GM12878 (cell line): Measurements from ENCODE around the gene SPRR5. TPM values are rescaled to one million over a fixed set of nuclear protein-coding genes. Genes with fewer than 3 reads are reported as not detected.

Experiments
- ATAC-seq: fragments of 200-7000 bp; cut with Tn5 transposase; 3 replicates; pipeline ENCODE4 v1.9.1; 2020; ENCODE audit warnings: mild to moderate bottlenecking, moderate library complexity
- BruUV-seq: library from RNA; stranded (reverse); fragments of 400-500 nt; replicated peaks from 2 replicates; lab custom pipeline; 2021; lab: Mats Ljungman, UMichigan
- CTCF ChIA-PET: fragments of 300-600 bp; sonication (Branson Sonifier 250); formaldehyde crosslinking; extraction: SDS; loops from one replicate; lab custom pipeline; 2021; ENCODE audit warnings: inconsistent platforms; lab: Yijun Ruan, JAX
- POLR2A ChIA-PET: fragments of 350-600 bp; formaldehyde crosslinking; extraction: SDS; loops from one replicate; lab custom pipeline; 2021; ENCODE audit warnings: inconsistent platforms; lab: Charles Lee
- RAD21 ChIA-PET: fragments of 300-600 bp; sonication (Branson Sonifier 250); formaldehyde crosslinking; loops from one replicate; lab custom pipeline; 2023; ENCODE audit warnings: antibody characterized with exemption; ENCODE audit not compliant: unreplicated experiment; lab: Charles Lee
- SMC1A ChIA-PET: fragments of 300-600 bp; sonication (Branson Sonifier 250); formaldehyde crosslinking; loops from one replicate; lab custom pipeline; 2023; ENCODE audit not compliant: unreplicated experiment, uncharacterized antibody; lab: Charles Lee
- DNase-seq: peaks from one replicate; pipeline ENCODE4 v3.0.0-alpha.2; 2011; ENCODE audit warnings: low read depth, low spot score
- FAIRE-seq: peaks from 3 replicates; lab custom pipeline; 2011; peaks lifted over from hg19 to GRCh38; lab: Jason Lieb, UNC
- H2AFZ ChIP-seq: 2 replicates; pipeline ENCODE4 v1.6.0; 2011; ENCODE audit warnings: low read depth, low read length, control low read depth; ENCODE audit not compliant: control insufficient read depth
- H3K27ac ChIP-seq: 2 replicates; pipeline ENCODE4 v1.5.1; 2011; ENCODE audit warnings: control low read depth; ENCODE audit not compliant: control insufficient read depth, insufficient read depth
- H3K27me3 ChIP-seq, 2 experiments: replicated peaks in 1 of 2; 2 replicates each; pipeline versions ENCODE4 v1.6.0 to v1.6.1; 2011; ENCODE audit warnings: low read length in 1 of 2; ENCODE audit not compliant: control insufficient read depth in 2 of 2, insufficient read depth in 2 of 2
- H3K36me3 ChIP-seq, 2 experiments: 2 replicates each; pipeline ENCODE4 v1.5.1; 2011; ENCODE audit warnings: low read length in 1 of 2; ENCODE audit not compliant: control insufficient read depth in 2 of 2, insufficient read depth in 2 of 2
- H3K4me1 ChIP-seq: 2 replicates; pipeline ENCODE4 v1.6.1; 2011; ENCODE audit warnings: mild to moderate bottlenecking, low read length, moderate library complexity, mixed read lengths; ENCODE audit not compliant: control insufficient read depth, insufficient read depth
- H3K4me2 ChIP-seq: 2 replicates; pipeline ENCODE4 v1.6.0; 2011; ENCODE audit warnings: control low read depth; ENCODE audit not compliant: control insufficient read depth, insufficient read depth
- H3K4me3 ChIP-seq: fragments of 200-600 bp; sonication (generic); 2 replicates; pipeline ENCODE4 v1.5.1; 2016
- H3K79me2 ChIP-seq: 2 replicates; pipeline ENCODE4 v1.6.0; 2011; ENCODE audit warnings: low read length; ENCODE audit not compliant: control insufficient read depth, insufficient read depth
- H3K9ac ChIP-seq: 2 replicates; pipeline ENCODE4 v1.8.0; 2011; ENCODE audit warnings: low read length, control low read depth, mixed read lengths; ENCODE audit not compliant: control insufficient read depth, insufficient read depth
- H3K9me3 ChIP-seq: replicated peaks from 3 replicates; pipeline ENCODE4 v1.5.1; 2011; ENCODE audit warnings: mild to moderate bottlenecking, low read length; ENCODE audit not compliant: control insufficient read depth, insufficient read depth
- H4K20me1 ChIP-seq: 2 replicates; pipeline ENCODE4 v1.6.0; 2011; ENCODE audit not compliant: control insufficient read depth, insufficient read depth
- IKZF2 ChIP-seq, 2 experiments: fragments of 450-650 bp; IDR thresholded peaks; 2 replicates each; pipeline ENCODE4 v1.6.1; 2017; ENCODE audit warnings: mild to moderate bottlenecking in 2 of 2, moderate library complexity in 2 of 2
- KLF5 ChIP-seq: fragments of 450-650 bp; IDR thresholded peaks from 2 replicates; pipeline ENCODE4 v1.6.1; 2014; ENCODE audit warnings: mild to moderate bottlenecking; ENCODE audit not compliant: partially characterized antibody
- MTA2 ChIP-seq: fragments of 450-650 bp; IDR thresholded peaks from 2 replicates; pipeline ENCODE4 v1.6.1; 2016; ENCODE audit warnings: low read depth, mild to moderate bottlenecking, moderate library complexity
- NFIC ChIP-seq: IDR thresholded peaks from 2 replicates; pipeline ENCODE4 v1.6.1; 2012; ENCODE audit warnings: low read depth, mild to moderate bottlenecking, inconsistent platforms, low read length, moderate library complexity
- RB1 ChIP-seq: fragments of 450-650 bp; formaldehyde crosslinking; IDR thresholded peaks from 2 replicates; pipeline ENCODE4 v1.6.1; 2017; ENCODE audit warnings: mild to moderate bottlenecking, borderline replicate concordance
- RBBP5 ChIP-seq: fragments of 200-600 bp; sonication (generic); conservative IDR thresholded peaks from 2 replicates; pipeline ENCODE4 v1.6.1; 2016
- TBL1XR1 ChIP-seq: IDR thresholded peaks from 2 replicates; pipeline ENCODE4 v1.6.1; 2012; ENCODE audit warnings: low read depth, low read length, improper control_type of control experiment
- ZNF207 ChIP-seq: fragments of 450-650 bp; IDR thresholded peaks from 2 replicates; pipeline ENCODE4 v1.6.1; 2014; ENCODE audit warnings: antibody characterized with exemption, mild to moderate bottlenecking, borderline replicate concordance
- ZNF274 ChIP-seq: IDR thresholded peaks from one replicate; pipeline ENCODE4 v1.8.0; 2011; ENCODE audit not compliant: insufficient read length, insufficient read depth
- WGBS: methylation state at CpG from one replicate; pipeline ENCODE4 v1.1.6; 2016; ENCODE audit warnings: low lambda C conversion rate; ENCODE audit not compliant: insufficient replicate concordance, insufficient coverage; ENCODE audit errors: missing lambda C conversion rate; 5-methylcytosine and 5-hydroxymethylcytosine counted together
- in situ Hi-C: fragments of 300-500 bp; cut with MboI; formaldehyde crosslinking; loops from 9 replicates; pipeline ENCODE4 v1.14.3; 2018; ENCODE audit warnings: mixed read lengths
- intact Hi-C: fragments of 100-400 bp; cut with micrococcal nuclease; formaldehyde crosslinking; loops from one replicate; pipeline ENCODE4 v1.14.2; 2022; ENCODE audit not compliant: unreplicated experiment
- polyA plus RNA-seq, 11 experiments: library from polyadenylated mRNA; depleted of rRNA in 4 of 11; unstranded in 6 of 11; stranded (reverse) in 5 of 11; fragments of >200 nt; fragmentation: Nextera tagmentation in 4 of 11; fragmentation: Illumina TruSeq in 1 of 11; extraction: Ambion mirVana in 4 of 11; extraction: Trizol in 1 of 11; gene quantifications; 1 replicate in 1 of 11; 2 replicates in 10 of 11; pipeline versions ENCODE4 v1.2.1 to v1.2.3, GENCODE V29; 2011 to 2016; ENCODE audit warnings: inconsistent platforms in 2 of 11, missing spikeins in 2 of 11, low read depth in 1 of 11
- total RNA-seq, 4 experiments: library from RNA; depleted of rRNA in 3 of 4; stranded (reverse); fragments of >200 nt in 3 of 4; fragmentation: Illumina TruSeq in 1 of 4; extraction: Trizol in 1 of 4; gene quantifications; 2 replicates each; pipeline versions ENCODE4 v1.2.1 to v1.2.3, GENCODE V29; 2013 to 2021
- TF ChIP-seq, protein P1 (sequence below): IDR thresholded peaks from 2 replicates; pipeline ENCODE4 v1.6.1; 2011; ENCODE audit warnings: borderline replicate concordance, low read depth, mild to moderate bottlenecking, moderate library complexity, mixed read lengths, low read length; ENCODE audit not compliant: insufficient read depth; ENCODE audit errors: extremely low read length
- TF ChIP-seq, protein P2 (sequence below): IDR thresholded peaks from 2 replicates; pipeline ENCODE4 v1.6.1; 2012; ENCODE audit warnings: low read depth, low read length, improper control_type of control experiment
- TF ChIP-seq, protein P3 (sequence below): IDR thresholded peaks from 2 replicates; pipeline ENCODE4 v1.6.1; 2011; ENCODE audit warnings: low read depth, low read length, improper control_type of control experiment, borderline replicate concordance
- TF ChIP-seq, protein P4 (sequence below): fragments of 450-650 bp; IDR thresholded peaks from 2 replicates; pipeline ENCODE4 v1.6.1; 2016; ENCODE audit warnings: mild to moderate bottlenecking
- TF ChIP-seq, protein P5 (sequence below): fragments of 450-650 bp; IDR thresholded peaks from 2 replicates; pipeline ENCODE4 v1.6.1; 2017; ENCODE audit warnings: mild to moderate bottlenecking

The SPRR5 gene
- total and polyA plus RNA-seq, 10 of the 15 experiments (the other 5 are each of a cell fraction or from before 2014, with no cell fraction given): not detected

DNA sequence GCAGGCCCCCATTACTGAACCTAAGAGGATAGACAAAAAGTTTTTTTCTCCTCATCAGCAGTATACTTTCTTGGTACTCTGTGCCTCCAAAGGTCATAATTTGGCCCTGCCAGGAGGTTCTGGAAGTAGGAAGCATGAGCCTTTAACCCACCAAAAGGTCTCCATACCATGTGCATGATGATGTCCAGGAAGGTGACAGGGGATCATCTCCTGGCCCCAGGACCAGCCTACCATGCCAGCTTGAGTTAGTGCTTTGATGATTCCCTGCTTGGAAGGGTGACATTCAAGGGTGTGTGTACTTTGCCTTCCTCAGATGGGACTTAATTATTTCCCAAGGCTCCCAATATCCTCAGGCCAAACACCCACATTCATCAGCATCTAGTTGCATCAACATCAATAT, 30.6 kb downstream of the SPRR5 start:
- FAIRE-seq: no peak
- Histone ChIP-seq H3K4me1 (no peaks in the 10 kb centered on the region), H3K9me3 (no peaks in the 10 kb centered on the region), H3K36me3 (no peaks in the 10 kb centered on the region), H4K20me1 (no peaks in the 10 kb centered on the region; the same call in 1 of the 2 replicates), H3K9ac (no peak overlapping the region), H3K27me3 (no peaks in the 10 kb centered on the region), H3K4me2 (no peak overlapping the region), H3K4me3 (no peak overlapping the region), H3K27ac (no peak overlapping the region), H3K79me2 (no peaks in the 10 kb centered on the region), H2AFZ (no peak overlapping the region)
- ChIA-PET CTCF (no interaction called here), RAD21 (no interaction called here), POLR2A (no interaction called here), SMC1A (no interaction called here)
- BruUV-seq: no TSS peak
- in situ Hi-C loops: no loop called here
- ATAC-seq: no peak
- TF ChIP-seq, protein P1, sequence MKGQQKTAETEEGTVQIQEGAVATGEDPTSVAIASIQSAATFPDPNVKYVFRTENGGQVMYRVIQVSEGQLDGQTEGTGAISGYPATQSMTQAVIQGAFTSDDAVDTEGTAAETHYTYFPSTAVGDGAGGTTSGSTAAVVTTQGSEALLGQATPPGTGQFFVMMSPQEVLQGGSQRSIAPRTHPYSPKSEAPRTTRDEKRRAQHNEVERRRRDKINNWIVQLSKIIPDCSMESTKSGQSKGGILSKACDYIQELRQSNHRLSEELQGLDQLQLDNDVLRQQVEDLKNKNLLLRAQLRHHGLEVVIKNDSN: no peak
- no peak for TF ChIP-seq KLF5
- TF ChIP-seq, protein P2, sequence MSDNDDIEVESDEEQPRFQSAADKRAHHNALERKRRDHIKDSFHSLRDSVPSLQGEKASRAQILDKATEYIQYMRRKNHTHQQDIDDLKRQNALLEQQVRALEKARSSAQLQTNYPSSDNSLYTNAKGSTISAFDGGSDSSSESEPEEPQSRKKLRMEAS: no peak
- TF ChIP-seq, protein P3, sequence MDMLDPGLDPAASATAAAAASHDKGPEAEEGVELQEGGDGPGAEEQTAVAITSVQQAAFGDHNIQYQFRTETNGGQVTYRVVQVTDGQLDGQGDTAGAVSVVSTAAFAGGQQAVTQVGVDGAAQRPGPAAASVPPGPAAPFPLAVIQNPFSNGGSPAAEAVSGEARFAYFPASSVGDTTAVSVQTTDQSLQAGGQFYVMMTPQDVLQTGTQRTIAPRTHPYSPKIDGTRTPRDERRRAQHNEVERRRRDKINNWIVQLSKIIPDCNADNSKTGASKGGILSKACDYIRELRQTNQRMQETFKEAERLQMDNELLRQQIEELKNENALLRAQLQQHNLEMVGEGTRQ: no peak
- no peak for DNase-seq
- intact Hi-C loops: no loop called here

- ATAC-seq (no peak), FAIRE-seq (no peak), DNase-seq (no peak)
- H3K4me1 ChIP-seq: no peaks in the 10 kb centered on the region
- no peak overlapping the region for H2AFZ ChIP-seq
- intact Hi-C loops: no loop called here
- no peak overlapping the region for H3K4me2 ChIP-seq
- H3K9ac ChIP-seq: no peak overlapping the region
- SMC1A ChIA-PET: interaction anchor here (1.2 kb wide), 1 partner anchor 13 kb away, joined by 3 read pairs; no protein-coding TSS in a partner anchor
- H3K79me2 ChIP-seq: no peaks in the 10 kb centered on the region
- BruUV-seq: no TSS peak
- RAD21 ChIA-PET: interaction anchor here (0.9 kb wide), 1 partner anchor 212 kb away, joined by 4 read pairs; no protein-coding TSS in a partner anchor
- POLR2A ChIA-PET: no interaction called here
- H3K4me3 ChIP-seq: no peak overlapping the region
- H3K27me3 ChIP-seq: no peaks in the 10 kb centered on the region
- H3K27ac ChIP-seq: no peak overlapping the region
- no peaks in the 10 kb centered on the region for H3K9me3 ChIP-seq
- H4K20me1 ChIP-seq: no peaks in the 10 kb centered on the region; the same call in 1 of the 2 replicates
- WGBS: 0% methylated on average over 1 of the region's 1 CpG
- in situ Hi-C loops: no loop called here
- no peaks in the 10 kb centered on the region for H3K36me3 ChIP-seq
- CTCF ChIA-PET: interaction anchor here (1.1 kb wide), 1 partner anchor 48 kb away, joined by 3 read pairs; no protein-coding TSS in a partner anchor
- TF ChIP-seq RB1: no peak
- no peak for TF ChIP-seq MTA2
- TF ChIP-seq TBL1XR1: no peak
- TF ChIP-seq, protein P4, sequence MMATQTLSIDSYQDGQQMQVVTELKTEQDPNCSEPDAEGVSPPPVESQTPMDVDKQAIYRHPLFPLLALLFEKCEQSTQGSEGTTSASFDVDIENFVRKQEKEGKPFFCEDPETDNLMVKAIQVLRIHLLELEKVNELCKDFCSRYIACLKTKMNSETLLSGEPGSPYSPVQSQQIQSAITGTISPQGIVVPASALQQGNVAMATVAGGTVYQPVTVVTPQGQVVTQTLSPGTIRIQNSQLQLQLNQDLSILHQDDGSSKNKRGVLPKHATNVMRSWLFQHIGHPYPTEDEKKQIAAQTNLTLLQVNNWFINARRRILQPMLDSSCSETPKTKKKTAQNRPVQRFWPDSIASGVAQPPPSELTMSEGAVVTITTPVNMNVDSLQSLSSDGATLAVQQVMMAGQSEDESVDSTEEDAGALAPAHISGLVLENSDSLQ: no peak
- TF ChIP-seq ZNF274: no peak
- TF ChIP-seq RBBP5: no peak
- no peak for TF ChIP-seq NFIC
- no peak for TF ChIP-seq IKZF2 (IDR thresholded peaks at IDR 0.05)
- TF ChIP-seq, protein P5, sequence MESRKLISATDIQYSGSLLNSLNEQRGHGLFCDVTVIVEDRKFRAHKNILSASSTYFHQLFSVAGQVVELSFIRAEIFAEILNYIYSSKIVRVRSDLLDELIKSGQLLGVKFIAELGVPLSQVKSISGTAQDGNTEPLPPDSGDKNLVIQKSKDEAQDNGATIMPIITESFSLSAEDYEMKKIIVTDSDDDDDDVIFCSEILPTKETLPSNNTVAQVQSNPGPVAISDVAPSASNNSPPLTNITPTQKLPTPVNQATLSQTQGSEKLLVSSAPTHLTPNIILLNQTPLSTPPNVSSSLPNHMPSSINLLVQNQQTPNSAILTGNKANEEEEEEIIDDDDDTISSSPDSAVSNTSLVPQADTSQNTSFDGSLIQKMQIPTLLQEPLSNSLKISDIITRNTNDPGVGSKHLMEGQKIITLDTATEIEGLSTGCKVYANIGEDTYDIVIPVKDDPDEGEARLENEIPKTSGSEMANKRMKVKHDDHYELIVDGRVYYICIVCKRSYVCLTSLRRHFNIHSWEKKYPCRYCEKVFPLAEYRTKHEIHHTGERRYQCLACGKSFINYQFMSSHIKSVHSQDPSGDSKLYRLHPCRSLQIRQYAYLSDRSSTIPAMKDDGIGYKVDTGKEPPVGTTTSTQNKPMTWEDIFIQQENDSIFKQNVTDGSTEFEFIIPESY: no peak
- no peak for TF ChIP-seq ZNF207
Observed at GRCh38 chr1:152980676-152981075, 33.7 kb downstream of the SPRR5 start.
